Left forelimb (tissue), 1 donor: Measurements from ENCODE around the gene ITGA4.
"Not testable (repeated sequence)": the region's sequence is repeated elsewhere in the genome, so short reads cannot be mapped to it uniquely, and the experiment has no call there.

Experiments used
- DNase-seq: peaks from one replicate; pipeline ENCODE4 v3.0.0-alpha.2; 2018; ENCODE audit warnings: low spot score

Gene ITGA4

GRCh38 chr2:181457121-181457740 is at the start of gene ITGA4:
TSS of gene ITGA4 (plus strand) at chr2:181457386. CDS start at chr2:181457655, 269 bp downstream.
- DNase-seq: peak; percentile 87

DNA sequence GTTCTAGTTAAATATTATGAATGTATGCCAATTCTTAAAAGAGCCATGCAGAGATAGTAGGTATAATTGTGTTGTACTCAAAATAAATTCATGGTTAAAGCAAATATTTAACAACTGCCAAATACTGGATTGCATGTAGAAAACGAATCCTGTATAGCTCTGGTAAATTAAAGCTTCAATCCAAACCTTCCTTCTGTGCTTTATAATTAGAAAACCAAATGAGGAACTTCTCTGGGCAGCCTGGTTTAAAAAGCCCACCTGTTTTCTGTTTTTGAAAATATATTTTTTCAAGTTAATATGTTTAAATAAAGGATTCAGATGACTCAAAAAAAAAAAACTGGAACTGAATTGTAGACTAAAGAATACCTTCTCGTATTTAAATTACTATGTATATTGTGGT is 48.3 kb upstream of the ITGA4 start:
- DNase-seq: no peak

- peak; percentile 55 for DNase-seq
Observed at GRCh38 chr2:181411105-181411849, 45.9 kb upstream of the ITGA4 start.

GRCh38 chr2:181419129-181419855 is 37.9 kb upstream of the ITGA4 start:
- no peak for DNase-seq

- no peak for DNase-seq
Observed at GRCh38 chr2:181420259-181421130, 36.7 kb upstream of the ITGA4 start.

- DNase-seq: no peak
Observed at GRCh38 chr2:181421131-181421458, 36.1 kb upstream of the ITGA4 start.

GRCh38 chr2:181421464-181421863 is 35.7 kb upstream of the ITGA4 start:
- DNase-seq: no peak

DNA sequence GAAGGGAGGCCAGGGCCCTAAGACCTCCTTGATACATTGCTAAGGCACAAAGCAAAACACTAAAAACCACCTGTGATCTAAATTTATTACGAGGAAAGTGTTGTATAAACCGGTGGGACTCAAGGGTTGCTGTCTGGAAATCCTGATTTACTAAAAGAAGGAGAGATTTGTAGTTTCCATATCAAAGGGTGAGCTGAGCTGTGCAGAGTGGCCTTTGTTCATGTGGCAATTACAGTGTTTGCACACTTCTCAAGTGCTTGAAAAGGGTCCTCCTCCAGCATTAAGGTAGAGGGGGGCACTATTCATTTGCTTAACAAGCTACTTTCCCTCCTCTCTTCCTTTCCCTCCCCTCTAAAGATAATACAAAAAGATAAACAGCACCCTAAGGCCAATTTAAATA is 30.5 kb upstream of the ITGA4 start:
- no peak for DNase-seq

- no peak for DNase-seq
Observed at GRCh38 chr2:181430406-181431118, 26.6 kb upstream of the ITGA4 start.

DNA sequence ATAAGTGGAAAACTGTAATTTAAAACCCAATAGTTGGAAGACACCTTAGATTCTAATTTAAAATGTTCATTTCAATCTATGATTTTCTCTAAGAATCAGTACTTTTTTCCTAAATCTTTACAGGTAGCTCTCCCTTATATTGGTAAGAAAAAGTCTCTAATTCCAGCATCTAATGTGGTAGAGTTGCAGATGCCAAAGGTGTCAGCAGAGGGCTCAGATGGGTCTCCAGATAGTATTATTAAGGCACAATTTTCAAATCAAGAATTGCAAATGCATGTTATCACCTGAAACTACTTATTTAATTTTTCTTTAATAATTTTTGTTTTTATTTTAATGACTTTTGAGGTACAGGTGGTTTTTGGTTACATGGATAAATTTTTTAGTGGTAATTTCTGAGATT is 25.5 kb upstream of the ITGA4 start:
- no peak for DNase-seq

DNA sequence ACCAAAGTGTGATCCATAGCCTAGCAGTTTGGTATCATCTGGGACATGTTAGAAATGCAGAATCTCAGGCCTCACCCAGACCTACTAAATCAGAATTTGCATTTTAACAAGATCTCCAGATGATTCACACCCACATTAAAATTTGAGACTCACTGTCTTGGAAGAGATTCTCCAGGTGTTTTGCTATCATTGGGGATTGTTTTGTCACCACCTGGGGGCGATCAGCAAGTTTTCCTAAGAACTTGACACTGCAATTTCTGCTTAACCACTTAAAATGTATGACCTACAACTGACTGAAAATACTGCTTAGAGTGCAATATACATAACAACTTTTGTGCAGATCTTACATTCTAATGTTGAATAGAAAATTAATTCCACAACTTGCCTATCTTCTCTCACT is 18.9 kb upstream of the ITGA4 start:
- no peak for DNase-seq

GRCh38 chr2:181440344-181440743 is 16.8 kb upstream of the ITGA4 start:
- DNase-seq: no peak

- no peak for DNase-seq
Observed at GRCh38 chr2:181440919-181441318, 16.3 kb upstream of the ITGA4 start.

DNA sequence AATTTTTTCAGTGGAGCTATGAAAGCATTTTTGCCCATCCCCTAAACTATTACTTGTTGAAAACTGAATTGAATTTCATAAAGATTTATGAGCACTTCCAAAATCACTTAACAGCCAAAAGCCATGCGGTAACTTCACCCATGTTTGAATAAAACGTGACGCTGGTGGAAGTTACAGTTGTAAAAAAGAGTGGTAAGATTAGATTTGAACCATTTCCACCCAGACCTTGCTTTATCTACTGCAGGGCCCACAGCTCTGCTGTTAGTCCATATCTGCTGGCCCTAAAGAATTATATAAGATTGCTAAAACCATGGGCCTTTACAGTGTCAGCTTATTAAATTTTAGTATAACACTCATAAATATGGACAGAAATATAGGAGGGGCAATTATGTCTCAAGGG is 15.5 kb upstream of the ITGA4 start:
- no peak for DNase-seq

DNA sequence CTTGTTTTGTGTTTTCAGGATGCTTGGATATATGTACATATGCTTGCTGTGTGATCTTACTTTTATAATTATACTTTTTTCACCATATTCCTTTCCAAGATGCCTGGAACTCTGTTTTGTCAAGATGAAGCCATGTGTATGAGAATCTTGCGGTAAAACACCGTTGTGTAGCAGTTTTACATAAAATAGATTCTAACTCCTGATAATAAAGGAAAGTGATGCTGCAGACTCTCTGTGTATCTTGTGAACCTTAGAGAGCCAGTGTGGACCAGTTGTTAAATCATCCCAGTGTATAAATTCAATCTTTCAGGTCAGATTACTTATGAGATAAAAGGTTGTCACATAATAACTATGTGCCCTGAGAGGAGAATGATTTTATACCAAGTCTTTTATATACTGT is 12.5 kb upstream of the ITGA4 start:
- no peak for DNase-seq

DNA sequence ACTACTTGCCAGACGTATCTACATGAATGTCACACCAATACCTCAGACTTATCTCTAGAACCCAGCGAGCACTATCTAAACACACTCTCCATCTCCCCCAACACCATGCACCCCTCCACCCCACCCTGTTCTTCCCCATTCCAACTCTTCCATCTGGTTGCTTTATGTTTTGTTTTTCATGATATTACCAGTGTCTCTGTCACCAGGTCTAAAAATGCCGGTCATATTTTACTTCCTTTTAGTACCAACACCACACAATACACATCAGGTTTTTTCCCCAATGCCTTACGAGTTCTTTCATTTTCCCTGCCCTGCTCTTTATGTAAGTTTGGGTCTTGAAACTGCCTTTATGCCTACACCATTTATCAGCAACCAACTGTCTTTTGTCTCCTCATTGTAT is 10.2 kb upstream of the ITGA4 start:
- DNase-seq: no peak

DNA sequence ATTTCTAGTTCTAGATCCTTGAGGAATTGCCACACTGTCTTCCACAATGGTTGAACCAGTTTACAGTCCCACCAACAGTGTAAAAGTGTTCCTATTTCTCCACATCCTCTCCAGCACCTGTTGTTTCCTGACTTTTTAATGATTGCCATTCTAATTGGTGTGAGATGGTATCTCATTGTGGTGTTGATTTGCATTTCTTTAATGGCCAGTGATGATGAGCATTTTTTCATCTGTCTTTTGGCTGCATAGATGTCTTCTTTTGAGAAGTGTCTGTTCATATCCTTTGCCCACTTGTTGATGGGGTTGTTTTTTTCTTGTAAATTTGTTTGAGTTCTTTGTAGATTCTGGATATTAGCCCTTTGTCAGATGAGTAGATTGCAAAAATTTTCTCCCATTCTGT is 7.9 kb upstream of the ITGA4 start:
- not testable (repeated sequence) for DNase-seq

DNA sequence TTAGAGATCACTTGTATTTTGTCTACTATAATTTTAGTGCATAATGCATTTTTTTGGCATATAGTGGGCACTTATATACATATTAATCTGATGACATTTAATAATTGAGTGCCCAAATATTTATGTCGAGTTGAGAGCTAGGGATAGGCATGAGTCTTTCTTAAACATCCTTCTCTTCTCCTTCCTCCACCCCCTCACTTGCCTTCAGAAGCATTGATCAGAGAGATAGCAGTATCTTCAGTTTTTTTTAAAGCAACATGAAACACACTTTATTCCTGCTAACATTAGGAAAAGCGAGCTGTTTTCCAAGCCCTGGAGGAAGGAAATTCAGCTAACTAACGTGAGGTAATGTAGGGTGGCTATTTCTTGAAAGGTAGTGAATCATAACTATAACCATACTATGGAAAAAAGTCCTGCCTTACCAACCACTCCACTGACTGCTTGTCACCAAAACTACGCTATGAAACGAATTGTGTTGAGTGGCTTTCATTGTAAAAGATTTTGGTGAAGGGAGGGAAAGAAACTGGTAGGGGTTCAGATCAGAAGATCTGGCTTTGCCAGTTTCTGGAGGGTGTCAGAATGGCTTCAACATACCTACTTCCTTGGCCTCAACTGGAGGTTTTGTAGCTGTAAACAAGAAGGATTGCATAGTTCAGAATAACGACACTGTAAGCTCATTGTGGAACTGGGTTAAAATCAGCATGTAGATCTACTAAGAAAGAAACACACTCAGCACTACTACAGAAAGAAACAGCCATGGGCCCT is 2.3 kb upstream of the ITGA4 start:
- no peak for DNase-seq

DNA sequence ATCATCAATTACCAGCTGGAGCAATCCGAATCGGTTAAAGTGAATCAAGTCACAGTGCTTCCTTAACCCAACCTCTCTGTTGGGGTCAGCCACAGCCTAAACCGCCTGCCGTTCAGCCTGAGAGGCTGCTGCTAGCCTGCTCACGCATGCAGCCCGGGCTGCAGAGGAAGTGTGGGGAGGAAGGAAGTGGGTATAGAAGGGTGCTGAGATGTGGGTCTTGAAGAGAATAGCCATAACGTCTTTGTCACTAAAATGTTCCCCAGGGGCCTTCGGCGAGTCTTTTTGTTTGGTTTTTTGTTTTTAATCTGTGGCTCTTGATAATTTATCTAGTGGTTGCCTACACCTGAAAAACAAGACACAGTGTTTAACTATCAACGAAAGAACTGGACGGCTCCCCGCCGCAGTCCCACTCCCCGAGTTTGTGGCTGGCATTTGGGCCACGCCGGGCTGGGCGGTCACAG is 496 bp upstream of the ITGA4 start:
- peak; percentile 64 for DNase-seq

GRCh38 chr2:181457741-181458425 is 697 bp downstream of the ITGA4 start:
- peak; percentile 68 for DNase-seq
